WTC11 (cell line): ENCODE data around the gene ZNF407. TPM values are rescaled to one million over a fixed set of nuclear protein-coding genes. Genes with fewer than 3 reads are reported as not detected.

Experiments
- ATAC-seq: fragments of 200-7000 bp; cut with Tn5 transposase; 2 replicates; pipeline ENCODE4 v1.10.0; 2021; ENCODE audit warnings: mild to moderate bottlenecking, moderate library complexity
- CTCF ChIA-PET: fragments of 300-600 bp; sonication (Branson Sonifier 250); formaldehyde crosslinking; loops from one replicate; lab custom pipeline; 2021; ENCODE audit warnings: antibody characterized with exemption; lab: Charles Lee
- POLR2A ChIA-PET: fragments of 350-600 bp; sonication (Branson Sonifier 250); formaldehyde crosslinking; loops from one replicate; lab custom pipeline; 2021; ENCODE audit warnings: antibody characterized with exemption; lab: Charles Lee
- DNase-seq: peaks from one replicate; pipeline ENCODE4 v3.0.0; 2021; ENCODE audit warnings: low spot score
- H3K27ac Mint-ChIP-seq: 2 replicates; pipeline ENCODE4 v1.8.0; 2021; ENCODE audit warnings: mixed read lengths
- H3K27me3 Mint-ChIP-seq: 2 replicates; pipeline ENCODE4 v1.8.0; 2021; ENCODE audit warnings: low read depth, mild to moderate bottlenecking, moderate library complexity, mixed read lengths
- H3K36me3 Mint-ChIP-seq: 2 replicates; pipeline ENCODE4 v1.8.0; 2021; ENCODE audit warnings: mixed read lengths
- H3K4me1 Mint-ChIP-seq: 2 replicates; pipeline ENCODE4 v1.8.0; 2022; ENCODE audit warnings: mixed read lengths
- H3K4me3 Mint-ChIP-seq: 2 replicates; pipeline ENCODE4 v1.8.0; 2021; ENCODE audit warnings: mild to moderate bottlenecking, moderate library complexity, mixed read lengths
- H3K9me3 Mint-ChIP-seq: 2 replicates; pipeline ENCODE4 v1.8.0; 2021; ENCODE audit warnings: mixed read lengths
- CREM ChIP-seq: sonication (generic); formaldehyde crosslinking; IDR thresholded peaks from 2 replicates; pipeline ENCODE4 v1.8.1; 2022; ENCODE audit warnings: mild to moderate bottlenecking, missing genetic modification reagents, moderate library complexity
- E2F4 ChIP-seq: sonication (generic); formaldehyde crosslinking; IDR thresholded peaks from 2 replicates; pipeline ENCODE4 v1.8.1; 2022; ENCODE audit warnings: low read depth, mild to moderate bottlenecking, moderate library complexity, missing genetic modification reagents, borderline replicate concordance
- ERG ChIP-seq: fragments of 250-450 bp; sonication (Bioruptor Pico); IDR thresholded peaks from 2 replicates; pipeline ENCODE4 v1.8.0; 2021; ENCODE audit warnings: mild to moderate bottlenecking
- FOXK1 ChIP-seq: sonication (generic); formaldehyde crosslinking; IDR thresholded peaks from 2 replicates; pipeline ENCODE4 v1.8.0; 2022; ENCODE audit warnings: mild to moderate bottlenecking, moderate library complexity, missing genetic modification reagents
- HMGA2 ChIP-seq: fragments of 250-450 bp; sonication (Bioruptor Pico); IDR thresholded peaks from 2 replicates; pipeline ENCODE4 v1.4.0; 2021; ENCODE audit warnings: mild to moderate bottlenecking, moderate library complexity
- HMGXB4 ChIP-seq: sonication (generic); formaldehyde crosslinking; IDR thresholded peaks from 2 replicates; pipeline ENCODE4 v1.8.1; 2023; ENCODE audit warnings: mild to moderate bottlenecking, moderate library complexity, missing genetic modification reagents
- IRF1 ChIP-seq: sonication (generic); formaldehyde crosslinking; IDR thresholded peaks from 2 replicates; pipeline ENCODE4 v1.8.0; 2023; ENCODE audit warnings: missing genetic modification reagents
- JUN ChIP-seq: sonication (generic); formaldehyde crosslinking; IDR thresholded peaks from 2 replicates; pipeline ENCODE4 v1.8.0; 2023; ENCODE audit warnings: mild to moderate bottlenecking, missing genetic modification reagents
- MLX ChIP-seq: sonication (generic); formaldehyde crosslinking; IDR thresholded peaks from 2 replicates; pipeline ENCODE4 v1.8.1; 2023; ENCODE audit warnings: mild to moderate bottlenecking, missing genetic modification reagents, moderate library complexity
- NR1H2 ChIP-seq: sonication (generic); formaldehyde crosslinking; IDR thresholded peaks from 2 replicates; pipeline ENCODE4 v1.9.0; 2021; ENCODE audit warnings: mild to moderate bottlenecking, moderate library complexity, missing genetic modification reagents
- OVOL2 ChIP-seq: fragments of 250-450 bp; sonication (Bioruptor Pico); IDR thresholded peaks from 2 replicates; pipeline ENCODE4 v1.9.0; 2021; ENCODE audit warnings: mild to moderate bottlenecking, borderline replicate concordance
- RORB ChIP-seq: fragments of 250-450 bp; sonication (Bioruptor Pico); IDR thresholded peaks from 2 replicates; pipeline ENCODE4 v1.9.0; 2021; ENCODE audit warnings: mild to moderate bottlenecking
- TCF7 ChIP-seq: sonication (generic); formaldehyde crosslinking; IDR thresholded peaks from 2 replicates; pipeline ENCODE4 v1.8.0; 2022; ENCODE audit warnings: mild to moderate bottlenecking, low read depth, missing genetic modification reagents, moderate library complexity
- TEAD1 ChIP-seq: sonication (generic); formaldehyde crosslinking; IDR thresholded peaks from 2 replicates; pipeline ENCODE4 v1.8.0; 2022; ENCODE audit warnings: mild to moderate bottlenecking, missing genetic modification reagents
- ZMAT4 ChIP-seq: fragments of 250-450 bp; sonication (Bioruptor Pico); IDR thresholded peaks from 2 replicates; pipeline ENCODE4 v1.9.0; 2021; ENCODE audit warnings: mild to moderate bottlenecking
- ZNF219 ChIP-seq: sonication (generic); formaldehyde crosslinking; IDR thresholded peaks from 2 replicates; pipeline ENCODE4 v1.8.0; 2023; ENCODE audit warnings: missing genetic modification reagents, mild to moderate bottlenecking, borderline replicate concordance
- ZNF232 ChIP-seq: sonication (generic); formaldehyde crosslinking; IDR thresholded peaks from 2 replicates; pipeline ENCODE4 v1.8.0; 2022; ENCODE audit warnings: mild to moderate bottlenecking, missing genetic modification reagents
- ZNF396 ChIP-seq: fragments of 250-450 bp; sonication (Bioruptor Pico); IDR thresholded peaks from 2 replicates; pipeline ENCODE4 v1.8.0; 2021; ENCODE audit warnings: mild to moderate bottlenecking, moderate library complexity, borderline replicate concordance
- ZNF671 ChIP-seq: fragments of 250-450 bp; sonication (Bioruptor Pico); IDR thresholded peaks from 2 replicates; pipeline ENCODE4 v1.8.0; 2021; ENCODE audit warnings: mild to moderate bottlenecking
- total RNA-seq: library from RNA; stranded (reverse); gene quantifications from 3 replicates; pipeline ENCODE4 v1.2.3, GENCODE V29; 2021
- TF ChIP-seq, protein P1 (sequence below): sonication (generic); formaldehyde crosslinking; conservative IDR thresholded peaks from 2 replicates; pipeline ENCODE4 v1.8.1; 2023; ENCODE audit warnings: mild to moderate bottlenecking, low read depth, missing genetic modification reagents, moderate library complexity
- TF ChIP-seq, protein P2 (sequence below): sonication (generic); formaldehyde crosslinking; IDR thresholded peaks from 2 replicates; pipeline ENCODE4 v1.8.0; 2022; ENCODE audit warnings: mild to moderate bottlenecking, missing genetic modification reagents
- TF ChIP-seq, protein P3 (sequence below): fragments of 250-450 bp; sonication (Bioruptor Pico); IDR thresholded peaks from 2 replicates; pipeline ENCODE4 v1.9.0; 2021; ENCODE audit warnings: moderate library complexity, mild to moderate bottlenecking, inconsistent platforms, borderline replicate concordance

Gene ZNF407
- total RNA-seq, 1 experiment from 2014 or later, result 6.5 TPM

- Mint-ChIP-seq H3K4me3 (no peak overlapping the region), H3K4me1 (peaks cover 4% of the 10 kb centered on the region; the same call in 1 of the 2 replicates), H3K27ac (no peak overlapping the region), H3K36me3 (no peaks in the 10 kb centered on the region), H3K27me3 (no peaks in the 10 kb centered on the region), H3K9me3 (no peaks in the 10 kb centered on the region)
- POLR2A ChIA-PET, result no interaction called here
- TF ChIP-seq IRF1 (CRISPR knock-in tag) (no peak), ZNF219 (CRISPR knock-in tag) (no peak), ZNF396 (CRISPR knock-in tag) (no peak), ERG (no peak), HMGA2 (CRISPR knock-in tag) (no peak), FOXK1 (no peak), RORB (CRISPR knock-in tag) (no peak), CREM (no peak), ZNF232 (CRISPR knock-in tag) (no peak), OVOL2 (CRISPR knock-in tag) (no peak), TCF7 (no peak), E2F4 (CRISPR knock-in tag) (no peak), TEAD1 (no peak), JUN (CRISPR knock-in tag) (no peak), MLX (CRISPR knock-in tag) (no peak), ZNF671 (CRISPR knock-in tag) (no peak)
- TF ChIP-seq, protein P1, sequence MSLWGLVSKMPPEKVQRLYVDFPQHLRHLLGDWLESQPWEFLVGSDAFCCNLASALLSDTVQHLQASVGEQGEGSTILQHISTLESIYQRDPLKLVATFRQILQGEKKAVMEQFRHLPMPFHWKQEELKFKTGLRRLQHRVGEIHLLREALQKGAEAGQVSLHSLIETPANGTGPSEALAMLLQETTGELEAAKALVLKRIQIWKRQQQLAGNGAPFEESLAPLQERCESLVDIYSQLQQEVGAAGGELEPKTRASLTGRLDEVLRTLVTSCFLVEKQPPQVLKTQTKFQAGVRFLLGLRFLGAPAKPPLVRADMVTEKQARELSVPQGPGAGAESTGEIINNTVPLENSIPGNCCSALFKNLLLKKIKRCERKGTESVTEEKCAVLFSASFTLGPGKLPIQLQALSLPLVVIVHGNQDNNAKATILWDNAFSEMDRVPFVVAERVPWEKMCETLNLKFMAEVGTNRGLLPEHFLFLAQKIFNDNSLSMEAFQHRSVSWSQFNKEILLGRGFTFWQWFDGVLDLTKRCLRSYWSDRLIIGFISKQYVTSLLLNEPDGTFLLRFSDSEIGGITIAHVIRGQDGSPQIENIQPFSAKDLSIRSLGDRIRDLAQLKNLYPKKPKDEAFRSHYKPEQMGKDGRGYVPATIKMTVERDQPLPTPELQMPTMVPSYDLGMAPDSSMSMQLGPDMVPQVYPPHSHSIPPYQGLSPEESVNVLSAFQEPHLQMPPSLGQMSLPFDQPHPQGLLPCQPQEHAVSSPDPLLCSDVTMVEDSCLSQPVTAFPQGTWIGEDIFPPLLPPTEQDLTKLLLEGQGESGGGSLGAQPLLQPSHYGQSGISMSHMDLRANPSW (CRISPR knock-in tag), result no peak
- DNase-seq (no peak), ATAC-seq (no peak)
- CTCF ChIA-PET, result no interaction called here
Measured at GRCh38 chr18:75024871-75025270, 427.2 kb downstream of the ZNF407 start.

GRCh38 chr18:75025573-75025972 is 427.9 kb downstream of the ZNF407 start:
- Mint-ChIP-seq H3K27me3 (no peaks in the 10 kb centered on the region), H3K27ac (no peak overlapping the region)
- ATAC-seq, result no peak
- TF ChIP-seq, protein P1 (CRISPR knock-in tag), result no peak
- TF ChIP-seq HMGXB4, result no peak
- TF ChIP-seq, protein P2, sequence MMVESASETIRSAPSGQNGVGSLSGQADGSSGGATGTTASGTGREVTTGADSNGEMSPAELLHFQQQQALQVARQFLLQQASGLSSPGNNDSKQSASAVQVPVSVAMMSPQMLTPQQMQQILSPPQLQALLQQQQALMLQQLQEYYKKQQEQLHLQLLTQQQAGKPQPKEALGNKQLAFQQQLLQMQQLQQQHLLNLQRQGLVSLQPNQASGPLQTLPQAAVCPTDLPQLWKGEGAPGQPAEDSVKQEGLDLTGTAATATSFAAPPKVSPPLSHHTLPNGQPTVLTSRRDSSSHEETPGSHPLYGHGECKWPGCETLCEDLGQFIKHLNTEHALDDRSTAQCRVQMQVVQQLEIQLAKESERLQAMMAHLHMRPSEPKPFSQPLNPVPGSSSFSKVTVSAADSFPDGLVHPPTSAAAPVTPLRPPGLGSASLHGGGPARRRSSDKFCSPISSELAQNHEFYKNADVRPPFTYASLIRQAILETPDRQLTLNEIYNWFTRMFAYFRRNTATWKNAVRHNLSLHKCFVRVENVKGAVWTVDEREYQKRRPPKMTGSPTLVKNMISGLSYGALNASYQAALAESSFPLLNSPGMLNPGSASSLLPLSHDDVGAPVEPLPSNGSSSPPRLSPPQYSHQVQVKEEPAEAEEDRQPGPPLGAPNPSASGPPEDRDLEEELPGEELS (CRISPR knock-in tag), result no peak
- TF ChIP-seq, protein P3, sequence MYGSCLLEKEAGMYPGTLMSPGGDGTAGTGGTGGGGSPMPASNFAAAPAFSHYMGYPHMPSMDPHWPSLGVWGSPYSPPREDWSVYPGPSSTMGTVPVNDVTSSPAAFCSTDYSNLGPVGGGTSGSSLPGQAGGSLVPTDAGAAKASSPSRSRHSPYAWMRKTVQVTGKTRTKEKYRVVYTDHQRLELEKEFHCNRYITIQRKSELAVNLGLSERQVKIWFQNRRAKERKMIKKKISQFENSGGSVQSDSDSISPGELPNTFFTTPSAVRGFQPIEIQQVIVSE (CRISPR knock-in tag), result no peak
- no peak for TF ChIP-seq ZMAT4
- TF ChIP-seq NR1H2, result no peak

More at GRCh38 chr18:75025573-75025972, 427.9 kb downstream of the ZNF407 start:
- ChIA-PET CTCF (no interaction called here), POLR2A (no interaction called here)
- no peak overlapping the region for H3K4me3 Mint-ChIP-seq
- H3K36me3 Mint-ChIP-seq, result no peaks in the 10 kb centered on the region
- peaks cover 7% of the 10 kb centered on the region for H3K4me1 Mint-ChIP-seq
- H3K9me3 Mint-ChIP-seq, result no peaks in the 10 kb centered on the region
- DNase-seq, result no peak
